Neutrophil (primary cell): ENCODE data around the gene PLD1.

Source experiments
- H3K27ac ChIP-seq: fragments of 200-600 bp; sonication (generic); 2 replicates; pipeline ENCODE4 v1.5.1; 2016; ENCODE audit warnings: mild to moderate bottlenecking, moderate library complexity
- H3K27me3 ChIP-seq: fragments of 200-600 bp; sonication (generic); 2 replicates; pipeline ENCODE4 v1.6.0; 2016; ENCODE audit warnings: mild to moderate bottlenecking
- H3K36me3 ChIP-seq: fragments of 200-600 bp; sonication (generic); 2 replicates; pipeline ENCODE4 v1.5.1; 2017
- H3K4me1 ChIP-seq, 2 experiments: fragments of 200-600 bp in 1 of 2; sonication (generic) in 1 of 2; 1 replicate in 1 of 2; 2 replicates in 1 of 2; pipeline versions ENCODE4 v1.5.1 to v1.6.1; 2013 to 2016; ENCODE audit warnings: low read depth in 1 of 2, low read length in 1 of 2, mild to moderate bottlenecking in 1 of 2, moderate library complexity in 1 of 2; ENCODE audit not compliant: control insufficient read depth in 1 of 2, insufficient read depth in 1 of 2
- H3K4me3 ChIP-seq, 2 experiments: fragments of 200-600 bp in 1 of 2; sonication (generic) in 1 of 2; 1 replicate in 1 of 2; 2 replicates in 1 of 2; pipeline ENCODE4 v1.5.1; 2013 to 2016; ENCODE audit warnings: low read depth in 1 of 2, low read length in 1 of 2, mild to moderate bottlenecking in 1 of 2, moderate library complexity in 1 of 2
- H3K9me3 ChIP-seq: fragments of 200-600 bp; sonication (generic); 2 replicates; pipeline ENCODE4 v1.5.1; 2016
- CTCF ChIP-seq: fragments of 200-600 bp; sonication (generic); IDR thresholded peaks from 2 replicates; pipeline ENCODE4 v1.5.1; 2016; ENCODE audit warnings: antibody characterized with exemption

The PLD1 gene

GRCh38 chr3:171768281-171768900 is 41.9 kb downstream of the PLD1 start:
- Histone ChIP-seq H3K4me1 (peaks cover 39 to 49% of the 10 kb centered on the region in 2 experiments), H3K4me3 (no peak overlapping the region), H3K27ac (peak overlapping the region; percentile 62), H3K36me3 (no peaks in the 10 kb centered on the region), H3K9me3 (no peaks in the 10 kb centered on the region), H3K27me3 (no peaks in the 10 kb centered on the region)
- no peak for TF ChIP-seq CTCF

GRCh38 chr3:171765511-171765887 is 44.8 kb downstream of the PLD1 start:
- Histone ChIP-seq H3K27me3 (no peaks in the 10 kb centered on the region), H3K27ac (peak overlapping the region; percentile 60), H3K36me3 (no peaks in the 10 kb centered on the region), H3K4me3 (no peak overlapping the region), H3K9me3 (no peaks in the 10 kb centered on the region), H3K4me1 (peaks cover 23 to 31% of the 10 kb centered on the region in 2 experiments)
- TF ChIP-seq CTCF = no peak

- no peak overlapping the region for H3K4me3 ChIP-seq
- H3K9me3 ChIP-seq = no peaks in the 10 kb centered on the region
- TF ChIP-seq CTCF = no peak
- peaks cover 16 to 18% of the 10 kb centered on the region in 2 experiments for H3K4me1 ChIP-seq
- H3K27ac ChIP-seq = no peak overlapping the region
- H3K27me3 ChIP-seq = no peaks in the 10 kb centered on the region
- H3K36me3 ChIP-seq = no peaks in the 10 kb centered on the region
Observed at GRCh38 chr3:171763392-171763791, 46.9 kb downstream of the PLD1 start.

- Histone ChIP-seq H3K4me3 (no peak overlapping the region), H3K4me1 (peaks cover 4% of the 10 kb centered on the region in 2 experiments), H3K27ac (no peak overlapping the region), H3K36me3 (no peaks in the 10 kb centered on the region), H3K9me3 (no peaks in the 10 kb centered on the region), H3K27me3 (no peaks in the 10 kb centered on the region)
- no peak for TF ChIP-seq CTCF
Observed at GRCh38 chr3:171760477-171760876, 49.8 kb downstream of the PLD1 start.

- no peaks in the 10 kb centered on the region for H3K27me3 ChIP-seq
- no peaks in the 10 kb centered on the region for H3K9me3 ChIP-seq
- H3K4me3 ChIP-seq = no peak overlapping the region
- H3K36me3 ChIP-seq = no peaks in the 10 kb centered on the region
- no peak overlapping the region for H3K27ac ChIP-seq
- TF ChIP-seq CTCF = no peak
- peaks cover 10 to 11% of the 10 kb centered on the region in 2 experiments for H3K4me1 ChIP-seq
Observed at GRCh38 chr3:171758109-171758508, 52.2 kb downstream of the PLD1 start.
